Upper lobe of left lung (tissue), 6 donors: Measurements from ENCODE around the gene FZD7. TPM values are rescaled to one million over a fixed set of nuclear protein-coding genes. Genes with fewer than 3 reads are reported as not detected.

Source experiments
- ATAC-seq, 2 donors: fragments of 200-7000 bp; cut with Tn5 transposase; one replicate each; pipeline ENCODE4 v1.9.1; 2022; ENCODE audit warnings: mild to moderate bottlenecking in 2 of 2, moderate library complexity in 2 of 2; ENCODE audit not compliant: low FRiP score in 2 of 2
- DNase-seq, 2 donors: peaks; one replicate each; pipeline ENCODE4 v3.0.0-alpha.2; 2019 to 2020
- H3K27ac ChIP-seq, 4 donors: fragments of 200-600 bp; sonication (generic); one replicate each; pipeline ENCODE4 v1.5.1; 2016 to 2019
- H3K27me3 ChIP-seq, 4 donors: fragments of 200-600 bp; sonication (generic); one replicate each; pipeline ENCODE4 v1.5.1; 2017 to 2019
- H3K36me3 ChIP-seq, 4 donors: fragments of 200-600 bp; sonication (generic); one replicate each; pipeline ENCODE4 v1.5.1; 2016 to 2019
- H3K4me1 ChIP-seq, 4 donors: fragments of 200-600 bp; sonication (generic); one replicate each; pipeline ENCODE4 v1.5.1; 2018 to 2019
- H3K4me3 ChIP-seq, 4 donors: fragments of 200-600 bp; sonication (generic); one replicate each; pipeline ENCODE4 v1.5.1; 2017 to 2019; ENCODE audit warnings: mild to moderate bottlenecking in 2 of 4, moderate library complexity in 1 of 4
- H3K9me3 ChIP-seq, 4 donors: fragments of 200-600 bp; sonication (generic); one replicate each; pipeline ENCODE4 v1.5.1; 2018 to 2019
- CTCF ChIP-seq, 6 experiments: fragments of 450-650 bp in 4 of 6; fragments of 200-600 bp in 2 of 6; sonication (generic) in 2 of 6; IDR thresholded peaks; one replicate each; pipeline ENCODE4 v1.5.1; 2016 to 2019; ENCODE audit warnings: antibody characterized with exemption in 6 of 6
- EP300 ChIP-seq, 4 donors: sonication (generic); formaldehyde crosslinking; IDR thresholded peaks; one replicate each; pipeline ENCODE4 v1.5.1; 2017; ENCODE audit warnings: antibody characterized with exemption in 4 of 4, control low read depth in 2 of 4
- POLR2A ChIP-seq, 4 donors: fragments of 450-650 bp; IDR thresholded peaks; one replicate each; pipeline ENCODE4 v1.5.1; 2016 to 2017; ENCODE audit warnings: antibody characterized with exemption in 4 of 4, mild to moderate bottlenecking in 2 of 4
- POLR2AphosphoS5 ChIP-seq, 2 donors: sonication (generic); formaldehyde crosslinking; IDR thresholded peaks; one replicate each; pipeline ENCODE4 v1.5.1; 2017; ENCODE audit warnings: antibody characterized with exemption in 2 of 2
- WGBS, 2 donors: methylation state at CpG; one replicate each; pipeline ENCODE4 v1.1.5; 2017 to 2018; 5-methylcytosine and 5-hydroxymethylcytosine counted together
- total RNA-seq, 6 donors: library from RNA; depleted of rRNA in 4 of 6; stranded (reverse); fragments of >200 nt in 4 of 6; gene quantifications; one replicate each; pipeline versions ENCODE4 v1.1.0 to v1.2.1, GENCODE V29; 2016 to 2021
- donor health status: DM: no; HTN: no; CAD: no; lungs with moderate emphysema.
- donor health status: DM: no; HTN: yes; CAD: no; lungs with severe emphysema.

FZD7 gene
- total RNA-seq, 6 donors from 2014 or later = 2.6 to 15.3 (median 10.8) TPM

- TF ChIP-seq CTCF (IDR thresholded peaks at IDR 0.05) = no peak
- no peak for TF ChIP-seq POLR2AphosphoS5 (IDR thresholded peaks at IDR 0.05)
- no peak for TF ChIP-seq POLR2A (IDR thresholded peaks at IDR 0.05)
- H3K4me3 ChIP-seq = no peak overlapping the region
- DNase-seq (peak in 1 of 2 donors; percentile 6), ATAC-seq (peak in 1 of 2 donors; percentile 32)
- H3K9me3 ChIP-seq = no peaks in the 10 kb centered on the region
- H3K27ac ChIP-seq = no peak overlapping the region
- no peaks in the 10 kb centered on the region for H3K4me1 ChIP-seq
- 73 to 80% methylated on average over 7 to 8 of the region's 8 CpGs for WGBS, 2 donors
- no peaks in the 10 kb centered on the region for H3K27me3 ChIP-seq
- H3K36me3 ChIP-seq = no peaks in the 10 kb centered on the region
These were observed 18.0 kb downstream of the FZD7 start for GRCh38 chr2:202051499-202052161.

- DNase-seq (no peak), ATAC-seq (no peak)
- H3K27me3 ChIP-seq = no peaks in the 10 kb centered on the region
- H3K9me3 ChIP-seq = no peaks in the 10 kb centered on the region
- H3K4me1 ChIP-seq = no peaks in the 10 kb centered on the region
- H3K36me3 ChIP-seq = no peaks in the 10 kb centered on the region
- TF ChIP-seq POLR2AphosphoS5 (IDR thresholded peaks at IDR 0.05) (no peak), EP300 (IDR thresholded peaks at IDR 0.05) (no peak), CTCF (IDR thresholded peaks at IDR 0.05) (no peak), POLR2A (IDR thresholded peaks at IDR 0.05) (no peak)
- H3K4me3 ChIP-seq = no peak overlapping the region
- 83 to 90% methylated on average over 1 of the region's 1 CpG for WGBS, 2 donors
- no peak overlapping the region for H3K27ac ChIP-seq
These were observed 18.6 kb downstream of the FZD7 start for GRCh38 chr2:202052235-202052634.

GRCh38 chr2:202054679-202055078 lies 21.0 kb downstream of the FZD7 start:
- DNase-seq (no peak), ATAC-seq (no peak)
- no peaks in the 10 kb centered on the region for H3K9me3 ChIP-seq
- H3K27me3 ChIP-seq = no peaks in the 10 kb centered on the region
- TF ChIP-seq CTCF (IDR thresholded peaks at IDR 0.05) = no peak
- no peak for TF ChIP-seq EP300 (IDR thresholded peaks at IDR 0.05)
- TF ChIP-seq POLR2AphosphoS5 (IDR thresholded peaks at IDR 0.05) = no peak
- TF ChIP-seq POLR2A (IDR thresholded peaks at IDR 0.05) = no peak
- H3K36me3 ChIP-seq = no peaks in the 10 kb centered on the region
- H3K4me3 ChIP-seq = no peak overlapping the region
- 56 to 72% methylated on average over 3 of the region's 3 CpGs for WGBS, 2 donors
- no peaks in the 10 kb centered on the region for H3K4me1 ChIP-seq
- H3K27ac ChIP-seq = no peak overlapping the region

- 28 to 34% methylated on average over 2 of the region's 2 CpGs for WGBS, 2 donors
- H3K36me3 ChIP-seq = no peaks in the 10 kb centered on the region
- H3K4me3 ChIP-seq = no peak overlapping the region
- ATAC-seq = no peak
- H3K27ac ChIP-seq = no peak overlapping the region
- no peaks in the 10 kb centered on the region for H3K9me3 ChIP-seq
- DNase-seq = no peak
- H3K27me3 ChIP-seq = no peaks in the 10 kb centered on the region
- H3K4me1 ChIP-seq = no peaks in the 10 kb centered on the region
- TF ChIP-seq CTCF (IDR thresholded peaks at IDR 0.05) (peak in 3 of 6 experiments; percentile 18 to 28 (median 23)), EP300 (IDR thresholded peaks at IDR 0.05) (no peak)
These were observed 23.0 kb downstream of the FZD7 start for GRCh38 chr2:202056611-202057010.

DNA sequence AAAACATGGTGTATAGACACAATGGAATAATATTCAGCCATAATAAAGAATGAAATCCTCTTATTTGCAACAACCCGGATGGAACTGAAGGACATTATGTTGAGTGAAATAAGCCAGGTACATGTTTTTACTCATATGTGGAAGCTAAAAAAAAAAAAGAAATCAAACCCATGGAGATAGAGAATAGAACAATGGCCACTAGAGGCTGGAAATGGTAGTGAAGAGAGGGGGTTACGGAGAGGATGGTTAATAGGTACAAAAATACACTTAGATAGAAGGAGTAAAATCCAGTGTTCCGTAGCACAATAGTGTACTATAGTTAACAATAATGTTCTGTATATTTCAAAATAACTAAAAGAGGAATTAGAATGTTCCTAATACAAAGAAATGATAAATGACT lies 26.6 kb downstream of the FZD7 start:
- Histone ChIP-seq H3K27ac (no peak overlapping the region), H3K27me3 (no peaks in the 10 kb centered on the region), H3K4me3 (no peak overlapping the region), H3K4me1 (peaks cover 0 to 7% (median 3%) of the 10 kb centered on the region in 4 donors), H3K36me3 (no peaks in the 10 kb centered on the region), H3K9me3 (no peaks in the 10 kb centered on the region)
- no peak for TF ChIP-seq POLR2A (IDR thresholded peaks at IDR 0.05)
- no peak for TF ChIP-seq CTCF (IDR thresholded peaks at IDR 0.05)
- 83 to 87% methylated on average over 3 of the region's 3 CpGs for WGBS, 2 donors
- ATAC-seq (no peak), DNase-seq (no peak)
